H7 (cell line): ENCODE data around the gene THAP10. TPM values are rescaled to one million over a fixed set of nuclear protein-coding genes. Genes with fewer than 3 reads are reported as not detected.

Source experiments
- DNase-seq: peaks from one replicate; pipeline ENCODE4 v3.0.0; 2012
- H3K27me3 ChIP-seq: 2 replicates; pipeline ENCODE4 v1.6.0; 2011; ENCODE audit warnings: mild to moderate bottlenecking, low read length; ENCODE audit not compliant: control insufficient read depth, insufficient read depth
- H3K36me3 ChIP-seq: replicated peaks from 2 replicates; pipeline ENCODE4 v1.5.1; 2011; ENCODE audit warnings: low read length; ENCODE audit not compliant: control insufficient read depth, insufficient read depth
- H3K4me3 ChIP-seq: 2 replicates; pipeline ENCODE4 v1.5.1; 2011; ENCODE audit warnings: low read depth, mild to moderate bottlenecking, control low read depth, low read length, moderate library complexity; ENCODE audit not compliant: insufficient read depth
- total RNA-seq: library from RNA; depleted of rRNA; stranded (reverse); fragments of >200 nt; shearing (Covaris generic); gene quantifications from 2 replicates; pipeline ENCODE4 v1.2.3, GENCODE V29; 2014

THAP10 gene
- total RNA-seq, 1 experiment from 2014 or later: 3.5 TPM

DNA sequence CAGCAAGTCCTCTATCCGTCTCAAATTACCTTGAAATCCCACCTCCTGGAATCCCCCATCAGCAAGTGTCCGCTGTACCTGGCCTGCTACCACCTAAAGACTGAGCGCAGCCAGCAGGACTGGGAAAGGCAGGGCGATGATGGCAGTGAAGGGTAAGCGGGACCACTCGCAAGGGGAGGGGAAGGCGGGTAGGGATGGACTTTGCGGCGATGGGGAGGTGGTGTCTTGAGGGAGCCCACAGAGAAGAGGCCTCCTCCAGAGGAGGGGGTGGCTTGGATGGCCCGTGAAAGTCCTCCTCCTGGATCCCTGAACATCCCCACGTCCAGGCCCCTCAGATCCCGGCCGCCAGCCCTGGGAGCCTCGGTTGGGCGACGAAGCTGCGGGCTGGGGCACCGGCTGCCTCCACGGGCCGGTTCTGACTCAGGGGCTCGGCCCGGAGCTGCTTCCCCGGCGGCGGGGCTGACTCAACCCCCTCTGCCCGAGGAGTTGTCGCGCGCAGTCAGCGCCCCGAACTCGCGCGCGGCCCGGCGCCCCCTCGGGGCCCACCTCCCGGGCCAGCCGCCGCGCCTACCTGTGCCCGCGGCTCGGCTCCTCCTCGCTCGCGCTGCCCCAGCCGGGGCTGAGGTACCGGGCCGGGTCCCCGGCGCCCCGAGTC is 38.8 kb downstream of the THAP10 start:
- peaks cover 2% of the 10 kb centered on the region; the same call in 1 of the 2 replicates for H3K27me3 ChIP-seq
- peaks cover 3% of the 10 kb centered on the region; the same call in 1 of the 2 replicates for H3K36me3 ChIP-seq
- H3K4me3 ChIP-seq: peak overlapping the region; percentile 76
- DNase-seq: peak; percentile 86

GRCh38 chr15:70852501-70853317 is 39.5 kb downstream of the THAP10 start:
- Histone ChIP-seq H3K27me3 (peaks cover 2% of the 10 kb centered on the region; the same call in 1 of the 2 replicates), H3K36me3 (peaks cover 3% of the 10 kb centered on the region; the same call in 1 of the 2 replicates), H3K4me3 (peak overlapping the region; percentile 76)
- no peak for DNase-seq

DNA sequence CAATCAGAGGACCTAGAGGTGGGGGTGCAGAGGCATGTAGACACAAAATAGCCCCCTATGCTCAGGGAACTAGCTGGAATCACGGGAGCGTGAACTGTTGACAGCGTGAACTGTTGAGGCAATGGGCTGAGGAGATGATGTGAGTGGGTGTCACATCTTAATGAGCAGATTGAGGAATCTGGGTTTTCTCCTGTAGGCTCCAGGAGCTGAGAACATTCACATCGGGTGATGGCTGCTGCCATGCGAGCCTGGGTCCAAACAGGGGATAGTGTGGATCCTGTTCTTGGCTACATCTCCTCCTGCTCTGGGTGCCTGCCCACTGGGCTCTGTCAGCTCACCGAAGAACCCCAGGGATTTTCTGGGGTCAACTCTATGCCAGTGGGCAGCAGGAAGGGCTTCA is 40.3 kb downstream of the THAP10 start:
- no peak for DNase-seq
- Histone ChIP-seq H3K27me3 (peaks cover 2% of the 10 kb centered on the region; the same call in 1 of the 2 replicates), H3K4me3 (no peak overlapping the region), H3K36me3 (peaks cover 3% of the 10 kb centered on the region; the same call in 1 of the 2 replicates)

- no peak for DNase-seq
- Histone ChIP-seq H3K27me3 (no peaks in the 10 kb centered on the region), H3K36me3 (no peaks in the 10 kb centered on the region), H3K4me3 (no peak overlapping the region)
Observed at GRCh38 chr15:70845602-70846360, 46.5 kb downstream of the THAP10 start.

GRCh38 chr15:70837476-70837875 is 54.8 kb downstream of the THAP10 start:
- H3K27me3 ChIP-seq: no peaks in the 10 kb centered on the region
- no peak for DNase-seq
- peaks cover 2% of the 10 kb centered on the region for H3K36me3 ChIP-seq
- no peak overlapping the region for H3K4me3 ChIP-seq

DNA sequence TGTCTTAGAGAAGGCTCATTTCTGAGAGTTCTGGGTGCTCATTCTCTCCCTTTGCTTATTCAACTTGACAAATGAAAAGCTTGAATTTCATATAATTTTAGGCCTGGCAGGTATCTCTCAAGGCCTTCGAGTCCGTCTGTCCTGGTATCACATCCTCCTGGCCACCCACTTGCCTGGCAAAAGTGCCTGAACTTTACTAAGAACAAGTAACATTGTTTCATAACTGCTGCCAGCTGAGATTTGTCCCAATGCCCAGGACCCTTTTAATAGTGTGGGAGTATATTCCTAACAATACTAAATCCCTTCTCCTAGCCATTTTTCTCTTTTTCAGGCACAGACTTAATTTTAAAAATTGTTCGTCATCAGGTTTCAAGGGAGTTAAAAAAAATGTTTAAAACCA is 56.4 kb downstream of the THAP10 start:
- DNase-seq: no peak
- no peaks in the 10 kb centered on the region for H3K27me3 ChIP-seq
- no peak overlapping the region for H3K4me3 ChIP-seq
- peaks cover 3% of the 10 kb centered on the region for H3K36me3 ChIP-seq

DNA sequence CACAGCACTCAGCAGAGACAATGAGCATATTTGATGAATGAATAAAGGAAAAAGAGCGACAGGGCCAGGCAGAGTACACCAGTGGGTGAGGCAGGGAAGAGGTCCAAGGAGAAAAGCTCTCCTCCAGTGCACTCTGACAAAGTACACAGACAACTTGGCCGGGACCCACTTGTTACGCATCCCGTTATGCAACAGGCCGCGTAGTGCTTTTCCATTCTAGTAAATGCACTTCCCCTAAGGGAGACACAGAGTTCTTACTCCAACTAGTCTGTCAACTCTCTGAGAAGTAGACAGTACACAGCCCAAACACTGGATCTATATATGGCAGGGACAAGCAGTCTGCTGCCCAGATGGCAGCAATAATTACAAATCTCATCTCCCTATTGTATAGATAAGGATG is 56.8 kb downstream of the THAP10 start:
- no peak for DNase-seq
- no peaks in the 10 kb centered on the region for H3K27me3 ChIP-seq
- no peak overlapping the region for H3K4me3 ChIP-seq
- peaks cover 3% of the 10 kb centered on the region for H3K36me3 ChIP-seq

GRCh38 chr15:70834999-70835398 is 57.2 kb downstream of the THAP10 start:
- H3K27me3 ChIP-seq: no peaks in the 10 kb centered on the region
- peaks cover 3% of the 10 kb centered on the region for H3K36me3 ChIP-seq

DNA sequence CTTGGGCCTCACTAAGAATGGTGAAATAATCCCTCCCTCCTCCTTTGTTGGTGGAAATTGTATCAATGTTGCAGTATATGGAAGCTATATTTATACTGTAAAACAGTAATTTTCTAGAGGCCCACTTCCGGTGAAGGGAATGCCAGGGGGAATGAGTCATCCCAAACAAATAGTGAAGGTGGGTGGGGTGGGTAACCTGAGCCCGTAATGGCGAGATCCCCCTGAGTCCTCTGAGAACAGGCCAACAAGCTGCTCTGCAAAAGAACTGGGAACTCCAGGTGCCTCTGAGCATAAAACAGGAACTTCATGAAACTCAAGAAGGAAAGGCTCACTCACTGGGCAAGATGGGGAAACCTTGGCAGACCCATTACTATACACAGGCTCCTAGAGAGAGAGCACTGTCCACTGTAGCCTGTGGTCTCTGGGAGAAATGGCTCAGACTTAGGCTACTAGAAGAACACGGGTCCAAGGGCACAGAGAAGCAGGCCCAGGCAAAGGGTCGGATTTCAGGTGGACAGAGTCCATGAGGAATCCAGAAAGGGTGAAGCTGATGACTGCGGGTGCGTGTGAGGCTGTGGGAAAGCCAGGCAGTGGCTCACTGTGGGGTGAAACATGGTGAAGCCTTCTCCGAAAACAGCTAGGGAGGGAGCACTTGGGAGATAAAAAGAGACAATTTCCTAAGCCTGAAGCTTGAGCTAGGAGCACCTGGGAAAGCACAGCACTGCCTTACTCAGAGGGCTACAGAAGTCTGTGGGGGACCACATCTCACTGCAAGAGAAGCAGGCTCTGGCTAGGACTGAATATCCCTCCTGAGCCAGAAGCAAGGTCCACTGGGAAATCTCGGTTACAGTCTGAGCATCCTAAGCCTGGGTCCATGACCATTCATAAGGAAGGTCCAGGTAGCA is 58.1 kb downstream of the THAP10 start:
- peak; percentile 63 for DNase-seq
- H3K4me3 ChIP-seq: no peak overlapping the region
- H3K36me3 ChIP-seq: peaks cover 3% of the 10 kb centered on the region
- no peaks in the 10 kb centered on the region for H3K27me3 ChIP-seq

More at GRCh38 chr15:70834999-70835398, 57.2 kb downstream of the THAP10 start:
- H3K4me3 ChIP-seq: no peak overlapping the region
- no peak for DNase-seq

DNA sequence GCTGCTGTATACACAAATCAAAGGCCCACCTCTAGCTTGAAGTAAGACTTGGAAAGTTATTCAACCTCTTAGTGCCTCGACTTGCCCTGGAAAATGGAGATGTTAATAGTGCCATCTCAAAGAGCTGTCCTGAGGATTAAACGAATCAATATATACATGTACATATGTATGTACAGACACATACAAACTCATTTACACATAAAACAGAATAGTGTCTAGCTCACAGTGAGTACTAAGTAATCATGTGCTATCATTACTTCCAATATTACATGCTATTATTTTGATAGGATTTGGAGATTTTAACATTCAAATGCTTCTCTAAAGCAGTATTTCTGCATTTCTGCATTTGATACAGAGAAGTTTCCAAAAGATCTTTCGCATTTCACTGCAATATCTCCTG is 58.8 kb downstream of the THAP10 start:
- H3K4me3 ChIP-seq: no peak overlapping the region
- H3K27me3 ChIP-seq: no peaks in the 10 kb centered on the region
- H3K36me3 ChIP-seq: peaks cover 3% of the 10 kb centered on the region
- DNase-seq: no peak

DNA sequence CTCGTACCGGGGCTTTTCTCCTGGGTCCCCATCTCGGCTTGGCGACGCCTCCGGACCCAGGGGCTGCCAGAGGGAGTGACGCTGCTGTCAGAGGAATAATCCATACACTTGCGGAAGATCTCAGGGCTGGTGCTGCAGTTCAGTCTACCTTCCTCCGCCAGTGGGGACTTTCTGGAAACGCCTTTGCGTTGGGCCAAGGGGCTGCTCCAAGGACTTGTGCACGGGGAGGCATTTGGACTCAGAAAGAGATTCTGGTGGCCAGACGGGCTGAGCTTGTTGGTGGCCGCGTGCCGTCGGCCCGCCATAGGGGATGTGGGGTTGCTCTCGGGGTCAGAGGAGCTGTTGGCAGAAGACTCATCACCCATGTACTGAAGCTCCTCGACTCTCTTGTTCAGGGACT is 60.1 kb downstream of the THAP10 start:
- Histone ChIP-seq H3K27me3 (no peaks in the 10 kb centered on the region), H3K36me3 (peaks cover 3% of the 10 kb centered on the region), H3K4me3 (no peak overlapping the region)
- no peak for DNase-seq
